GM19099 (cell line): Measurements from ENCODE around the gene ACAD11.

Experiments used
- POLR2A ChIP-seq: IDR thresholded peaks from 3 replicates; pipeline ENCODE4 v1.6.1; 2011; ENCODE audit warnings: low read depth; ENCODE audit not compliant: insufficient read length; ENCODE audit errors: extremely low read depth

ACAD11 gene

DNA sequence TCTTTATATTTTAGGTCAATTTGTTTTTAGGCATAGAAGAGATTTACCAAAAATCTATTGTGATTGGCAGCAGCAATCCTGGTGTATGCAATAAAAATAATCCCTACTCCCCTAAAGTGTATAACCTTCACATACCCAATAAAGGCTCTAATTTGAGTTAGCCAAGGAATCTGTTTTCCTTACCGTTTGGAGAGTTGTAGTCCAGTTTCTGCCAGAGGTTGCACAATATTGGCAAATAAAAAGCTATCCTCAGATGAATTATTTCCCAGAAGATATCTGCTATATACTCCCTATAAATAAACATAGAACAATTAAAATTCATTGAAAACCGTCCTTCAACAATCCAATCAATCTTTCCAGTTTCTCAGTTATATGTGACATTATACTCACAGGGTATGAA is 31.5 kb downstream of the ACAD11 start:
- TF ChIP-seq POLR2A = no peak

DNA sequence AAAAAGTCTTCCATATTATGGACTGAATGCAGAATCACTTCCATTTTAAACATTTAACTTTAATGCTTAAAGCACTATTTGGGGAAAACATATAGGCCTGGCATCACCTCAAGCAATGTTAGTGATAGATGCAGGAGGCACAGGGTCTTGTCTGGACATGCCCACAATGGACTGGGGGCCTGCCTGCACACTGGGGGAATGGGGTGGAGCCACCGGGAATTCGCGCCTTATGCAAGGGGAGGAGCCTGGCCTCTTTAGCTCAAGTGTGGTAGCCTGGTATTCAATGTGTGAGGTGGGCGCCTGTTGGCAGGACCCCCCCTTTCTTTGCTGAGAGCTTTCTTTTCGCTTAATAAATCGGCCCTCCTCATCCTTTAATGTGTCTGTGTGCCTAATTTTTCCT is 32.7 kb downstream of the ACAD11 start:
- TF ChIP-seq POLR2A = no peak

- TF ChIP-seq POLR2A = no peak
Measured at GRCh38 chr3:132625613-132626012, 34.0 kb downstream of the ACAD11 start.

GRCh38 chr3:132624790-132625189 is 34.8 kb downstream of the ACAD11 start:
- no peak for TF ChIP-seq POLR2A

DNA sequence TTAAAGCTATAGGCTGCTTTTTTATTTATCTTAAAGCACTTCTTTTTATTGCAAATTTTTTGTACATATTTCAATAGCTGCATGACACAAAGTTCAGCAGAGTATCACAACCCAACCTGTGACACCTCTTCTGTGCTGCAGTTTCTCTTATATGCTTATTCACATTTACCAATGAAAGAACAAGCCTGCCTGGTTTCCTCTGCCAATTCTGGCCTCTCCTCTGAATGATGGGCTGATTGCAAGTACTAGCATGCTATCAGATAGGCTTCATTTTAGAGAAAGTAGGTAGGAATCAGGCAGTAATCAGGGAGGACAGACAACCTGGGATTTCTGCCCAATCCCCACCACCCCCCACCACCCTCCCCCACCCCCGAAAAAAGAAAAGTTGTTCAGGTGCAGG is 36.0 kb downstream of the ACAD11 start:
- TF ChIP-seq POLR2A = no peak

GRCh38 chr3:132622761-132623160 is 36.8 kb downstream of the ACAD11 start:
- no peak for TF ChIP-seq POLR2A

- no peak for TF ChIP-seq POLR2A
Measured at GRCh38 chr3:132622148-132622547, 37.5 kb downstream of the ACAD11 start.

DNA sequence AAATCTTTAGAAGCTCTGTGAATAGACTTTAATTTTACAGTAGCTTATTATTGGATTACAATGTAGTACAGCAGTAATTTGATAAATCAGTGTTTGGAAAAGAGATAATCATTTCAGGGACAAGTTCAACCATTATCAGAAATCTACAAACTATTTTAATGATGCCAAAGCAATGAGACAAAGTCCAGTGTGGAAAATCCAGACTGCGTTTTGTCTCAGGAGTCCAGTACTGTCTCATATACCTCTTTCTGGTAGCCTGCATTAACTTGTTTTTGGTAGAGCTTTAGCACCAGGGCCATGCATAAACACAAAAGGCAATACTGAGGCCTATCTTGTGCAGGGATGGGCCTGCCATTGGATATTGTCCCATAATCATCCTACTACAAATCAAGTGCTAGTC is 42.8 kb downstream of the ACAD11 start:
- TF ChIP-seq POLR2A = no peak

DNA sequence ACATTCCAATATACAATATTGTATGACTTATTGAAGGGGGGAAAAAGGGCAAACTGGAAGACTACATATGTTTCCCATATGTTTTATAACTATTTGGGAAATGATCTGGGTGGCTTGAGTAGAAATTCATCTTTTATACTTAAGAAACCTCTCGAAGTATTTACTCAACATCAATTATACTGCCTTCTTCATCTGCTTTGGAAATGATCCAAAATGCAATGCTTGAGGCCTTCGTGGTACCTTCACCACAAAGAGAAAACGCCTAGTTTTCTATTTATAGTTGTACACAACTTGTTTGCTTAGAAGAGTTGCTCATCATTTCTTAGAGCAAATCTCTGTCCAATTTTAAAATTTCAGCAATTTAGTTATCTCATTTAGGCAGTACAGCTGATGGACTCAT is 43.7 kb downstream of the ACAD11 start:
- TF ChIP-seq POLR2A = no peak

DNA sequence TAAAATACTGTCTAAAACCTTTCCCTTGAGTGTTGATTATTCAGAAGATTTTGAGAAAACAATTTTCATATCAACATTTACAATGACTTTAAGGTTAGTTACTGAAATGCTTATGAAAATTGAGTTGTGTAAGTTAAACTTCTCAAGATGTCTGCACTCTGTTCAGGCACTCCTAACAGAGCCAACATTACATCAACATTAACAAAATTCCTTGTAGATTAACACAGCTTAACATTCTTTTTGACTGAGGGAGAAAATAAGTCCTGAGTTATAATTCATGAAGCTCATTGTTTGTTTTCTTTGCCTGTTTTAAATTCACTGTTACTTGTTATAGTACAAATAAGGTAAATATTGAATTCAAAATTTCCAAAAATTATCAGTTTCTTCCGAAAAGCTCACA is 53.5 kb downstream of the ACAD11 start:
- TF ChIP-seq POLR2A = no peak

- TF ChIP-seq POLR2A = no peak
Measured at GRCh38 chr3:132605374-132605792, 54.2 kb downstream of the ACAD11 start.

DNA sequence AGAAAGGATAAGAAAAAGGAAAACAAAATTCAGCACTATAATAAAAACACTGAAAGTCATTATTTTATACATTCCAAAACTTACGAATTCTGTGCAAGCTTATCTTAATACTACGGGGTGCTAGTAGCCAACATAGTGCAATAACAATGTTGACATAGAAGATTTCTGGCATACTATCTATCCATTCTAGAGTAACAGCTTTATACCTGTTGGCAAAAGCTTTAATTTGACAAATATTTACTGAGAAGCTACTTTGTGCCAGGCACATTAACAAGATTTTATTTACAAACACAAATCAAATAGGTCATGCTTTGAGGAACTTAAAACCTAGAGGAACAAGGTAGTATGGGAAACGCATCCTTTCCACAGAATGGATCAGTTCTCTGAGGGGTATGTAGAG is 61.4 kb downstream of the ACAD11 start:
- TF ChIP-seq POLR2A = no peak

DNA sequence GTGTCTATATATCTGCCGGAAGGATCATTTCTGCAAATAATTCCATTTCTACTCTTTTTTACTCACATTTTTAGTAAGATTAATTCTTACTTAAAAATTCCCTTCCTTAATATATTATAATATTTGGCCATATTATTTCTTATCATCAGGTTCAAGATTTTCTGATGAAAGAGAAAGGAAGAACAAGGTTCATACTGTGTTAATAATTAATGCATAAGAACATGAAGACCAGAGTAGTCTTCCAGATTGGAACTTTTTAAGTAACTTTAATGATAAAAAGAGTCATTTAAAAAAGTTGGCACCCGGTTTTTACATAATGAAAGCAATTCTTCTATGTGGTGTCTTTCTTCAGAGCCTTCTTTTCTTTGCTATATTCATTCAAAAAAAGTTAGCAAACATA is 61.9 kb downstream of the ACAD11 start:
- TF ChIP-seq POLR2A = no peak

DNA sequence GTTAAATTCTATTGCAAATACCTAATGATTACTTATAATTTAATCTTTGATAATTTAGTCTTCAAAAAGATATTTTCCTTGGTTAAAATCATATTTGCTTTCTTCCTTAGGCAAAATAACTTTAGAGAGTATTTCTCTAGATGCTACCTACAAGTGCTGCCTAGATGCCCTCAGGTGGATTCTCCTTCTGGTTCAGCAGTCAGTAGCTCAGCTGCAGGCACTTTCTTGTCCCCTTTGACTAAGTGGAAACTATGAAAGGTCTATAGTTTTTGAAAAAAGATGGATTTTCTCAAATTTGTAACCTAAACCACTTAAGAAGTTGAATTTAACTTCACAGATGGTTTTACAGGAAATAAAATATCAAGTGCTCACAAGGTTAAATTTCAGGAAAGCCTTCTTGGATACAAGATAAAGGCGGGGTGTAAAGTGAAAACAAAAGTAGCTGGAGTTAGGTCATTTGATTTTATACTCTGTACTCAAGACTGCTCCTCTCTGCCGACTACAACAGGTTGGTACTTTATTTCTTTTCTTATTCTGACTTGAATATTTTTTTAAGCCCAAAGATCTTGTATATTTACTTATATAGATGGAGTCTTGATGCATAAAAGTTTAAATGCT is 62.7 kb downstream of the ACAD11 start, which contains the start of gene ACKR4:
Gene ACKR4, plus strand, starts transcription at position 455 of the 618 bp plus-strand sequence. CDS start 3,128 bp downstream, outside the sequence.
- TF ChIP-seq POLR2A = no peak

DNA sequence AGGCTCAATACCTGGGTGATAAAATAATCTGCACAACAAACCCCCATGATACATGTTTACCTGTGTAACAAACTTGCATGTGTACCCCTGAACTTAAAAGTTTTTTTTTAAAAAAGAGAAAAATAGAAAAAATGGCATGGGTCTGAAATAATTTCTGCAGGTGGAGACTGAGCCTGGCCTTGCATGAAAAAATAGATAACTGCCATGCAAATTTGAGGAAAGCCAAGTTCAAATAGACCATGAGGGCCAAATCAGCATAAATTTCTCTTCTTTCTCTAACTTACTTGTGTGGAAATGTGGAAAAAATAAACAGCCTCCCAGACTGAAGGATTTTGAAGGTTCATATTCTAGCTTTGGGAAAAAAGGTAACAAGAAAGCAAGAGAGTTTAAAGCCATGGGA is 63.3 kb downstream of the ACAD11 start:
- no peak for TF ChIP-seq POLR2A

GRCh38 chr3:132595014-132595413 is 64.6 kb downstream of the ACAD11 start:
- TF ChIP-seq POLR2A = no peak

DNA sequence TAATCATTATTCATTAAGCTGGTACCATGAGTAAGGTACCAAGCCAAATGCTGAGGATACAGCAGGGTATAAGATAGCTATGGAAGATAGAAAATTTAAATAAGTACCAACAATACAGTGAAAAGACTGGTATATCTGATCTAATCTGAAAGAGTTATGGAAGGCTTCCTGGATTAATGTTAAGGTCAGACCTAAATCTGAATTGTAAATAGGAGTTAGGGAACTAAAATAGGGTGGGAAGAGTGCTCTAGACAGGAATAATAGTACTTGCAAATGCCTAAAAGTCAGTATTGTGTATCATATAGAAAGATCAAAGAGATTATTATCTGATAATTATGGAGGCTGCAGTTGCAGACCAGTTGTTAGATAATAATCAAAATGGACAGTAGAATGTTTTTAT is 65.1 kb downstream of the ACAD11 start:
- TF ChIP-seq POLR2A = no peak
